ENCODE measurements around the gene SGCG. TPM values are rescaled to one million over a fixed set of nuclear protein-coding genes. Genes with fewer than 3 reads are reported as not detected.
"Not testable (repeated sequence)": the region's sequence is repeated elsewhere in the genome, so short reads cannot be mapped to it uniquely, and the experiment has no call there.

The SGCG gene
- total and polyA plus RNA-seq, 4 donors: 1.1 to 2.3 (median 1.2) TPM

GRCh38 chr13:23202383-23202782, 21.6 kb downstream of the SGCG start:
- H3K4me1 ChIP-seq (ENCODE audit: control insufficient read depth, insufficient read depth, low read length): no peaks in the 10 kb centered on the region
- 87% methylated on average over 1 of the region's 3 CpGs for WGBS (ENCODE audit: insufficient coverage)
- H3K36me3 ChIP-seq (ENCODE audit: control insufficient read depth, insufficient read depth, low read length): no peaks in the 10 kb centered on the region
- H3K27me3 ChIP-seq (ENCODE audit: control insufficient read depth, insufficient read depth, low read length): no peaks in the 10 kb centered on the region
- peaks cover 3% of the 10 kb centered on the region for H3K9me3 ChIP-seq (ENCODE audit: control insufficient read depth, insufficient read depth, low read length)
- no peak overlapping the region for H3K4me3 ChIP-seq (ENCODE audit: low read depth, low read length)
- no peak for DNase-seq (ENCODE audit: low read depth in 4 of 6, low spot score in 6 of 6)
- no peak overlapping the region for H3K27ac ChIP-seq (ENCODE audit: low read depth, low read length)

GRCh38 chr13:23203516-23203915, 22.7 kb downstream of the SGCG start:
- no peak overlapping the region for H3K27ac ChIP-seq (ENCODE audit: low read depth, low read length)
- no peak overlapping the region for H3K4me3 ChIP-seq (ENCODE audit: low read depth, low read length)
- H3K36me3 ChIP-seq (ENCODE audit: control insufficient read depth, insufficient read depth, low read length): no peaks in the 10 kb centered on the region
- H3K27me3 ChIP-seq (ENCODE audit: control insufficient read depth, insufficient read depth, low read length): no peaks in the 10 kb centered on the region
- H3K4me1 ChIP-seq (ENCODE audit: control insufficient read depth, insufficient read depth, low read length): no peaks in the 10 kb centered on the region
- DNase-seq (ENCODE audit: low read depth in 4 of 6, low spot score in 6 of 6): peak in 1 of 6 donors; percentile 62
- H3K9me3 ChIP-seq (ENCODE audit: control insufficient read depth, insufficient read depth, low read length): peaks cover 3% of the 10 kb centered on the region
- no CpG with 5 or more reads among the region's 5 CpGs for WGBS (ENCODE audit: insufficient coverage)

GRCh38 chr13:23205807-23206206, 25.0 kb downstream of the SGCG start:
- WGBS (ENCODE audit: insufficient coverage): no CpG with 5 or more reads among the region's 3 CpGs
- Histone ChIP-seq H3K36me3 (ENCODE audit: control insufficient read depth, insufficient read depth, low read length) (no peaks in the 10 kb centered on the region), H3K4me3 (ENCODE audit: low read depth, low read length) (no peak overlapping the region), H3K9me3 (ENCODE audit: control insufficient read depth, insufficient read depth, low read length) (peaks cover 3% of the 10 kb centered on the region), H3K4me1 (ENCODE audit: control insufficient read depth, insufficient read depth, low read length) (no peaks in the 10 kb centered on the region), H3K27me3 (ENCODE audit: control insufficient read depth, insufficient read depth, low read length) (no peaks in the 10 kb centered on the region), H3K27ac (ENCODE audit: low read depth, low read length) (no peak overlapping the region)
- DNase-seq (ENCODE audit: low read depth in 4 of 6, low spot score in 6 of 6): no peak

- H3K9me3 ChIP-seq (ENCODE audit: control insufficient read depth, insufficient read depth, low read length): peaks cover 3% of the 10 kb centered on the region
- 0% methylated on average over 1 of the region's 4 CpGs for WGBS (ENCODE audit: insufficient coverage)
- H3K4me1 ChIP-seq (ENCODE audit: control insufficient read depth, insufficient read depth, low read length): no peaks in the 10 kb centered on the region
- no peak overlapping the region for H3K27ac ChIP-seq (ENCODE audit: low read depth, low read length)
- no peak for DNase-seq (ENCODE audit: low read depth in 4 of 6, low spot score in 6 of 6)
- no peaks in the 10 kb centered on the region for H3K36me3 ChIP-seq (ENCODE audit: control insufficient read depth, insufficient read depth, low read length)
- H3K4me3 ChIP-seq (ENCODE audit: low read depth, low read length): no peak overlapping the region
- H3K27me3 ChIP-seq (ENCODE audit: control insufficient read depth, insufficient read depth, low read length): no peaks in the 10 kb centered on the region
Observed at GRCh38 chr13:23212671-23213070, 31.9 kb downstream of the SGCG start.

- Histone ChIP-seq H3K4me3 (ENCODE audit: low read depth, low read length) (no peak overlapping the region), H3K4me1 (ENCODE audit: control insufficient read depth, insufficient read depth, low read length) (no peaks in the 10 kb centered on the region), H3K27ac (ENCODE audit: low read depth, low read length) (no peak overlapping the region), H3K9me3 (ENCODE audit: control insufficient read depth, insufficient read depth, low read length) (no peaks in the 10 kb centered on the region), H3K27me3 (ENCODE audit: control insufficient read depth, insufficient read depth, low read length) (no peaks in the 10 kb centered on the region), H3K36me3 (ENCODE audit: control insufficient read depth, insufficient read depth, low read length) (no peaks in the 10 kb centered on the region)
- peak in 1 of 6 donors; percentile 65 for DNase-seq (ENCODE audit: low read depth in 4 of 6, low spot score in 6 of 6)
Observed at GRCh38 chr13:23231241-23231640, 50.5 kb downstream of the SGCG start.

GRCh38 chr13:23235994-23236393, 55.2 kb downstream of the SGCG start:
- H3K36me3 ChIP-seq (ENCODE audit: control insufficient read depth, insufficient read depth, low read length): no peaks in the 10 kb centered on the region
- no peak for DNase-seq (ENCODE audit: low read depth in 4 of 6, low spot score in 6 of 6)
- no peaks in the 10 kb centered on the region for H3K27me3 ChIP-seq (ENCODE audit: control insufficient read depth, insufficient read depth, low read length)
- no peak overlapping the region for H3K4me3 ChIP-seq (ENCODE audit: low read depth, low read length)
- no peak overlapping the region for H3K27ac ChIP-seq (ENCODE audit: low read depth, low read length)
- H3K9me3 ChIP-seq (ENCODE audit: control insufficient read depth, insufficient read depth, low read length): no peaks in the 10 kb centered on the region
- H3K4me1 ChIP-seq (ENCODE audit: control insufficient read depth, insufficient read depth, low read length): no peaks in the 10 kb centered on the region

GRCh38 chr13:23243066-23243465, 62.3 kb downstream of the SGCG start:
- whole genome bisulfite sequencing (ENCODE audit: insufficient coverage): 80% methylated on average over 3 of the region's 5 CpGs
- no peak overlapping the region for H3K4me3 ChIP-seq (ENCODE audit: low read depth, low read length)
- no peaks in the 10 kb centered on the region for H3K9me3 ChIP-seq (ENCODE audit: control insufficient read depth, insufficient read depth, low read length)
- no peaks in the 10 kb centered on the region for H3K36me3 ChIP-seq (ENCODE audit: control insufficient read depth, insufficient read depth, low read length)
- no peak for DNase-seq (ENCODE audit: low read depth in 4 of 6, low spot score in 6 of 6)
- H3K27ac ChIP-seq (ENCODE audit: low read depth, low read length): no peak overlapping the region
- H3K27me3 ChIP-seq (ENCODE audit: control insufficient read depth, insufficient read depth, low read length): no peaks in the 10 kb centered on the region
- no peaks in the 10 kb centered on the region for H3K4me1 ChIP-seq (ENCODE audit: control insufficient read depth, insufficient read depth, low read length)

- not testable (repeated sequence) for DNase-seq (ENCODE audit: low read depth in 4 of 6, low spot score in 6 of 6); H3K27ac ChIP-seq (ENCODE audit: low read depth, low read length); H3K27me3 ChIP-seq (ENCODE audit: control insufficient read depth, insufficient read depth, low read length); H3K9me3 ChIP-seq (ENCODE audit: control insufficient read depth, insufficient read depth, low read length); H3K36me3 ChIP-seq (ENCODE audit: control insufficient read depth, insufficient read depth, low read length); H3K4me3 ChIP-seq (ENCODE audit: low read depth, low read length); H3K4me1 ChIP-seq (ENCODE audit: control insufficient read depth, insufficient read depth, low read length)
- WGBS (ENCODE audit: insufficient coverage): 98% methylated on average over 25 of the region's 26 CpGs
Observed at GRCh38 chr13:23248410-23248809, 67.6 kb downstream of the SGCG start.

GRCh38 chr13:23254506-23254905, 73.7 kb downstream of the SGCG start:
- DNase-seq (ENCODE audit: low read depth in 4 of 6, low spot score in 6 of 6): no peak
- H3K36me3 ChIP-seq (ENCODE audit: control insufficient read depth, insufficient read depth, low read length): no peaks in the 10 kb centered on the region
- H3K27ac ChIP-seq (ENCODE audit: low read depth, low read length): no peak overlapping the region
- peaks cover 2% of the 10 kb centered on the region for H3K9me3 ChIP-seq (ENCODE audit: control insufficient read depth, insufficient read depth, low read length)
- H3K4me1 ChIP-seq (ENCODE audit: control insufficient read depth, insufficient read depth, low read length): no peaks in the 10 kb centered on the region
- no peaks in the 10 kb centered on the region for H3K27me3 ChIP-seq (ENCODE audit: control insufficient read depth, insufficient read depth, low read length)
- no peak overlapping the region for H3K4me3 ChIP-seq (ENCODE audit: low read depth, low read length)
- 91% methylated on average over 4 of the region's 4 CpGs for WGBS (ENCODE audit: insufficient coverage)

GRCh38 chr13:23267571-23267970, 86.8 kb downstream of the SGCG start:
- peak in 1 of 6 donors; percentile 3 for DNase-seq (ENCODE audit: low read depth in 4 of 6, low spot score in 6 of 6)
- Histone ChIP-seq H3K27ac (ENCODE audit: low read depth, low read length) (no peak overlapping the region), H3K9me3 (ENCODE audit: control insufficient read depth, insufficient read depth, low read length) (no peaks in the 10 kb centered on the region), H3K27me3 (ENCODE audit: control insufficient read depth, insufficient read depth, low read length) (no peaks in the 10 kb centered on the region), H3K36me3 (ENCODE audit: control insufficient read depth, insufficient read depth, low read length) (no peaks in the 10 kb centered on the region), H3K4me3 (ENCODE audit: low read depth, low read length) (no peak overlapping the region), H3K4me1 (ENCODE audit: control insufficient read depth, insufficient read depth, low read length) (no peaks in the 10 kb centered on the region)
- WGBS (ENCODE audit: insufficient coverage): 89% methylated on average over 3 of the region's 4 CpGs
